ENCODE data around the gene GFPT2.

GRCh38 chr5:180345781-180346180, 7.4 kb downstream of the GFPT2 start:
- TF ChIP-seq POLR2A (IDR thresholded peaks at IDR 0.05; ENCODE audit: low read depth, low read length) (no peak), CTCF (conservative IDR thresholded peaks at IDR 0.05; ENCODE audit: low read depth, low read length) (no peak), RFX5 (IDR thresholded peaks at IDR 0.05; ENCODE audit: low read depth, low read length) (no peak)

All from IMR-90 (cell line).